ENCODE measurements around the gene TNNI3K.

The TNNI3K gene

GRCh38 chr1:74314438-74314837 lies 79.3 kb downstream of the TNNI3K start:
- no peak for DNase-seq

GRCh38 chr1:74316302-74316701 lies 81.1 kb downstream of the TNNI3K start:
- no peak for DNase-seq

- no peak for DNase-seq
These were observed 82.5 kb downstream of the TNNI3K start for GRCh38 chr1:74317663-74318062.

- DNase-seq, result no peak
These were observed 88.8 kb downstream of the TNNI3K start for GRCh38 chr1:74323937-74324473.

GRCh38 chr1:74324684-74325448 lies 89.7 kb downstream of the TNNI3K start:
- DNase-seq, result no peak

- no peak for DNase-seq
These were observed 93.7 kb downstream of the TNNI3K start for GRCh38 chr1:74328851-74329250.

GRCh38 chr1:74333244-74333643 lies 98.1 kb downstream of the TNNI3K start:
- no peak for DNase-seq

- no peak for DNase-seq
These were observed 99.0 kb downstream of the TNNI3K start for GRCh38 chr1:74334147-74334546.

- DNase-seq, result no peak
These were observed 105.5 kb downstream of the TNNI3K start for GRCh38 chr1:74340656-74341055.

- DNase-seq, result no peak
These were observed 106.6 kb downstream of the TNNI3K start for GRCh38 chr1:74341702-74342339.

- peak; percentile 4 for DNase-seq
These were observed 108.0 kb downstream of the TNNI3K start for GRCh38 chr1:74343216-74343615.

- no peak for DNase-seq
These were observed 109.2 kb downstream of the TNNI3K start for GRCh38 chr1:74344387-74344786.

GRCh38 chr1:74356493-74356892 lies 121.3 kb downstream of the TNNI3K start:
- no peak for DNase-seq

- no peak for DNase-seq
These were observed 122.0 kb downstream of the TNNI3K start for GRCh38 chr1:74357150-74357549.

- no peak for DNase-seq
These were observed 122.6 kb downstream of the TNNI3K start for GRCh38 chr1:74357756-74358155.

- DNase-seq, result no peak
These were observed 127.5 kb downstream of the TNNI3K start for GRCh38 chr1:74362691-74363090.

- no peak for DNase-seq
These were observed 128.0 kb downstream of the TNNI3K start for GRCh38 chr1:74363220-74363619.

GRCh38 chr1:74367175-74367813 lies 132.1 kb downstream of the TNNI3K start:
- no peak for DNase-seq

- no peak for DNase-seq
These were observed 133.1 kb downstream of the TNNI3K start for GRCh38 chr1:74368335-74368734.

- no peak for DNase-seq
These were observed 140.2 kb downstream of the TNNI3K start for GRCh38 chr1:74375376-74375775.

GRCh38 chr1:74380252-74380651 lies 145.1 kb downstream of the TNNI3K start:
- DNase-seq, result no peak

- no peak for DNase-seq
These were observed 153.7 kb downstream of the TNNI3K start for GRCh38 chr1:74388855-74389254.

GRCh38 chr1:74392186-74392585 lies 157.0 kb downstream of the TNNI3K start:
- DNase-seq, result no peak

- no peak for DNase-seq
These were observed 157.7 kb downstream of the TNNI3K start for GRCh38 chr1:74392840-74393239.

Measured in RPMI8226 (cell line).